HG02870 (cell line): ENCODE measurements around the gene PDE4B.

Source experiments
- ATAC-seq: cut with Tn5 transposase; IDR thresholded peaks from one replicate; pipeline ENCODE4 v1.9.1; 2021; ENCODE audit warnings: mild to moderate bottlenecking, moderate library complexity; ENCODE audit not compliant: unreplicated experiment

PDE4B gene

GRCh38 chr1:66371233-66372005 lies 578.7 kb downstream of the PDE4B start:
- ATAC-seq: peak; percentile 25

- ATAC-seq: peak; percentile 16
These were observed 579.9 kb downstream of the PDE4B start for GRCh38 chr1:66372522-66373101.

- ATAC-seq: no peak
These were observed 580.5 kb downstream of the PDE4B start for GRCh38 chr1:66373157-66373591.

GRCh38 chr1:66374148-66374547 lies 581.5 kb downstream of the PDE4B start:
- peak; percentile 38 for ATAC-seq

GRCh38 chr1:66374561-66375111 lies 581.9 kb downstream of the PDE4B start:
- peak; percentile 39 for ATAC-seq

- ATAC-seq: no peak
These were observed 582.4 kb downstream of the PDE4B start for GRCh38 chr1:66375125-66375524.

GRCh38 chr1:66380452-66381212 lies 587.9 kb downstream of the PDE4B start:
- ATAC-seq: peak; percentile 93

- ATAC-seq: no peak
These were observed 589.1 kb downstream of the PDE4B start for GRCh38 chr1:66381621-66382275.

GRCh38 chr1:66383168-66383567 lies 590.5 kb downstream of the PDE4B start:
- no peak for ATAC-seq

GRCh38 chr1:66383611-66384010 lies 590.9 kb downstream of the PDE4B start:
- ATAC-seq: no peak

- ATAC-seq: no peak
These were observed 591.7 kb downstream of the PDE4B start for GRCh38 chr1:66384258-66384921.

- ATAC-seq: no peak
These were observed 594.0 kb downstream of the PDE4B start for GRCh38 chr1:66386712-66387111.

- ATAC-seq: no peak
These were observed 596.2 kb downstream of the PDE4B start for GRCh38 chr1:66388913-66389312.

- no peak for ATAC-seq
These were observed 601.0 kb downstream of the PDE4B start for GRCh38 chr1:66393586-66394287.

GRCh38 chr1:66394603-66395002 lies 601.9 kb downstream of the PDE4B start:
- ATAC-seq: no peak

GRCh38 chr1:66395202-66396061 lies 602.7 kb downstream of the PDE4B start:
- peak; percentile 16 for ATAC-seq

GRCh38 chr1:66396212-66396890 lies 603.7 kb downstream of the PDE4B start:
- peak; percentile 61 for ATAC-seq

- ATAC-seq: peak; percentile 33
These were observed 604.5 kb downstream of the PDE4B start for GRCh38 chr1:66397192-66397591.
